ENCODE results near the gene UBE4B. TPM values are rescaled to one million over a fixed set of nuclear protein-coding genes. Genes with fewer than 3 reads are reported as not detected.

UBE4B gene
- total RNA-seq, 1 donor from 2014 or later, result 39.1 TPM

DNA sequence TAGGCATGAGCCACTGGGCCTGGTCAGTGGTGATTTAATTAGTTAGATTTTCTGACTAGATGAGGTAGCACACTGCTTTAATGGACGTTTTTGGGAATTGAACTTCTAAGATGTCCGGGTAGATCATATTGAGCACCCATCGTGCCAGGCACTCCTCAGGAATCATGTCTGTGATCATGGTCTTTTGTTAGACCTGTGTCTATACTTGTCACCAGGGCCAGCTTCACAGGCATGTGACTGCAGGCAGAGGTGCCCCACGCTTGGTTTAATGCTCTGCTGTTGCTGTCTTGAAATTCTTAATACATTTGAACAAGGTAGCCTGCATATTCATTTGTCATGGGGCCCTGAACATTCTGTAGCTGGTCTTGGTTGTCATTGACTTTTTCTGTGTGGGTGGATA is 19.6 kb downstream of the UBE4B start:
- DNase-seq, result no peak
- Histone ChIP-seq H3K9me3 (no peaks in the 10 kb centered on the region), H3K27me3 (ENCODE audit: low read depth) (no peaks in the 10 kb centered on the region), H3K4me1 (peaks cover 10% of the 10 kb centered on the region), H3K4me3 (no peak overlapping the region), H3K36me3 (peaks cover 28% of the 10 kb centered on the region), H3K27ac (no peak overlapping the region)
- no peak for ATAC-seq
- intact Hi-C loops (cut with DNase I), result no loop called here
- TF ChIP-seq, protein P1, sequence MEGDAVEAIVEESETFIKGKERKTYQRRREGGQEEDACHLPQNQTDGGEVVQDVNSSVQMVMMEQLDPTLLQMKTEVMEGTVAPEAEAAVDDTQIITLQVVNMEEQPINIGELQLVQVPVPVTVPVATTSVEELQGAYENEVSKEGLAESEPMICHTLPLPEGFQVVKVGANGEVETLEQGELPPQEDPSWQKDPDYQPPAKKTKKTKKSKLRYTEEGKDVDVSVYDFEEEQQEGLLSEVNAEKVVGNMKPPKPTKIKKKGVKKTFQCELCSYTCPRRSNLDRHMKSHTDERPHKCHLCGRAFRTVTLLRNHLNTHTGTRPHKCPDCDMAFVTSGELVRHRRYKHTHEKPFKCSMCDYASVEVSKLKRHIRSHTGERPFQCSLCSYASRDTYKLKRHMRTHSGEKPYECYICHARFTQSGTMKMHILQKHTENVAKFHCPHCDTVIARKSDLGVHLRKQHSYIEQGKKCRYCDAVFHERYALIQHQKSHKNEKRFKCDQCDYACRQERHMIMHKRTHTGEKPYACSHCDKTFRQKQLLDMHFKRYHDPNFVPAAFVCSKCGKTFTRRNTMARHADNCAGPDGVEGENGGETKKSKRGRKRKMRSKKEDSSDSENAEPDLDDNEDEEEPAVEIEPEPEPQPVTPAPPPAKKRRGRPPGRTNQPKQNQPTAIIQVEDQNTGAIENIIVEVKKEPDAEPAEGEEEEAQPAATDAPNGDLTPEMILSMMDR (IDR thresholded peaks at IDR 0.05), result no peak

DNA sequence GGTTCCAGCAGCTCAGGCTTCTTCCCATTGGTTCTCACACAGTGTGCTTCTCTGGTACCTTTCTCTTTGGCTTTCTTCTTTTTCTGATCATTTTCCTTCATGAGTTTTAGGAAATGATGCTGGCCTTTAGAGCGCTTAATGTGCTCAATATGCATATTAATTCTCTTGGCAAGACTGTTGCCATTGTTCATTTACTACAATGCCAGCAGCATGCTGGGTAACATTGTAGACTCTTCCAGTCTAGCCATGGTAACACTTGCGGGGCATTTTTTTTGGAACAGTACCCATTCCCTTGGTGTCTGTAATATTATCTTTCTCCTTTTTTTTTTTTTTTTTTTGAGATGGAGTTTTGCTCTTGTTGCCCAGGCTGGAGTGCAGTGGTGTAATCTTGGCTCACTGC is 21.7 kb downstream of the UBE4B start:
- intact Hi-C loops (cut with DNase I), result no loop called here
- Histone ChIP-seq H3K36me3 (peaks cover 26% of the 10 kb centered on the region), H3K4me3 (no peak overlapping the region), H3K9me3 (no peaks in the 10 kb centered on the region), H3K27me3 (ENCODE audit: low read depth) (no peaks in the 10 kb centered on the region), H3K27ac (no peak overlapping the region), H3K4me1 (peaks cover 21% of the 10 kb centered on the region)
- no peak for DNase-seq
- TF ChIP-seq, protein P1 (IDR thresholded peaks at IDR 0.05), result no peak
- ATAC-seq, result no peak

DNA sequence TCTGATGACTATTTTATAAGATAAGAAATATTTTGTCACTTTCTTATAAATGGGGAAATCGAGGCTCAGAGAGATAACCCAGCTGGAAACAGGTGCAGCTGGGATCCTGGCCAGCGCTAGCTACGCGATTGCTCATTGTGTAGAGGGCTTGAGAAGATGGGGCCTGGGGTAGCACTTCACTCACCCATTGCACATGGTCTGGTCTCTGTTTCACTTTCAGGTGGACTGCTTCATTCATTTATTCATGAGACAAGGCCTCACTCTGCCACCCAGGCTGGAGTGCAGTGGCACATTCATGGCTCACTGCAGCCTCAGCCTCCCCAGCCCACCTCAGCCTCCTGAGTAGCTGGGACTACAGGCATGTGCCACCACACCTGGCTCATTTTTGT is 23.8 kb downstream of the UBE4B start:
- Histone ChIP-seq H3K27me3 (ENCODE audit: low read depth) (no peaks in the 10 kb centered on the region), H3K27ac (no peak overlapping the region), H3K4me1 (peaks cover 33% of the 10 kb centered on the region), H3K36me3 (peaks cover 8% of the 10 kb centered on the region), H3K4me3 (no peak overlapping the region), H3K9me3 (no peaks in the 10 kb centered on the region)
- TF ChIP-seq, protein P1 (IDR thresholded peaks at IDR 0.05), result no peak
- DNase-seq (no peak), ATAC-seq (no peak)
- intact Hi-C loops (cut with DNase I), result no loop called here

DNA sequence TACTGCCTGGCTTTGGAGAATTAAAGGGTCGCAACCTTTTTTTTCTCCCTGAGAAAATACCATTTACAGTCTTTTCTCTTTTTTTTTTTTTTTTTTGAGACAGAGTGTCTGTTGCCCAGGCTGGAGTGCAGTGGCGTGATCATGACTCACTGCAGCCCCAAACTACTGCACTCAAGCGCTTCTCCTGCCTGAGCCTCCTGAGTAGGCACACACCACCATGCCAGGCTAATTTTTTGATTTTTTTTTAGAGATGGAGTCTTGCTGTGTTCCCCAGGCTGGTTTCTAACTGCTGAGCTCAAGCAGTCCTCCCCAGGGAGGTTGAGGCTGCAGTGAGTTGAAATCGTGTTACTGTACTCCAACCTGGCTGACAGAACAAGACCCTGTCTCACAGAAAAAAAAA is 24.6 kb downstream of the UBE4B start:
- Histone ChIP-seq H3K9me3 (no peaks in the 10 kb centered on the region), H3K27me3 (ENCODE audit: low read depth) (no peaks in the 10 kb centered on the region), H3K27ac (no peak overlapping the region), H3K36me3 (peaks cover 6% of the 10 kb centered on the region), H3K4me3 (no peak overlapping the region), H3K4me1 (peaks cover 33% of the 10 kb centered on the region)
- ATAC-seq (peak; percentile 58 to 62), DNase-seq (no peak)
- TF ChIP-seq, protein P1 (IDR thresholded peaks at IDR 0.05), result no peak
- intact Hi-C loops (cut with DNase I), result no loop called here

DNA sequence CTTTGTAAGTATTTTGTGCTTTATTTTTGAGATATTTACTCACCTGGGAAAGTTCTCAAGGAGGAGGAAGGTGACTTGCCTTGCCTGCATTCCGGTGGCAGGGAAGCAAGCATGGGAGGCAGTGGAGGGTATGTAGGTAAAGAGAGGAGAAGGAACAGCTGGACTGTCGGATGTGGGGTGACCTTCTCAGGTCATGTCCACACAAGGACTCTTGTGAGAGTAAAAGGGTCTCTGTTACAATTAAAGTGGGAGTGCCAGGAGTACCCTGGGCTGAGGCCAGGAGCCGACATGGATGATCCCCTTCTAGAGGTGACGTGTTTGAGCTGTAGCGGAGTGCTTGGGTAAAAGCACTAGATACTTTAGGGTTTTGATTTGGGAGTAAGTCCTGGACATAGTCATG is 25.0 kb downstream of the UBE4B start:
- no peak for ATAC-seq
- peaks cover 33% of the 10 kb centered on the region for H3K4me1 ChIP-seq
- H3K36me3 ChIP-seq, result peaks cover 6% of the 10 kb centered on the region
- TF ChIP-seq, protein P1 (IDR thresholded peaks at IDR 0.05), result no peak
- H3K27me3 ChIP-seq (ENCODE audit: low read depth), result no peaks in the 10 kb centered on the region
- DNase-seq, result no peak
- intact Hi-C loops (cut with DNase I), result no loop called here
- H3K27ac ChIP-seq, result no peak overlapping the region
- no peaks in the 10 kb centered on the region for H3K9me3 ChIP-seq
- no peak overlapping the region for H3K4me3 ChIP-seq

DNA sequence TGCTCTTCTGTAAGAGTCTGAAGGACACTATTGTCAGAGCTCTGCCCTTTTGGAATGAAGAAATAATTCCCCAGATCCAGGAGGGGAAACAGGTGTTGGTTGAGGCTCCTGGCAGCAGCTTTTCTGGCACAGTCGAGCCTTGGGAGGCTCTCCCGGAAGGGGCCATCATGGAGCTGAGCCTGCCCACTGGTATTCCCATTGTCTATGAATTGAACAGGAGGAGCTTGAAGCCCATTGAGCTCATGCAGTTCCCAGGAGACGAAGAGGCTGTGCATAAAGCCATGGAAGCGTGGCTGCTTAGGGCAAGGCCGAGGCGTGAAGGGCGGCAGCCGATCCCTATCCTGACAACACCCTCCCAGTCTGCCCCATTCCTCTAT is 26.6 kb downstream of the UBE4B start:
- no peaks in the 10 kb centered on the region for H3K9me3 ChIP-seq
- peaks cover 6% of the 10 kb centered on the region for H3K36me3 ChIP-seq
- peaks cover 36% of the 10 kb centered on the region for H3K4me1 ChIP-seq
- ATAC-seq, result no peak
- no peaks in the 10 kb centered on the region for H3K27me3 ChIP-seq (ENCODE audit: low read depth)
- intact Hi-C loops (cut with DNase I), result no loop called here
- TF ChIP-seq, protein P1 (IDR thresholded peaks at IDR 0.05), result no peak
- DNase-seq, result no peak
- H3K27ac ChIP-seq, result no peak overlapping the region
- H3K4me3 ChIP-seq, result no peak overlapping the region
